CD14-positive monocyte (primary cell): ENCODE results near the gene CCDC92B. TPM values are rescaled to one million over a fixed set of nuclear protein-coding genes. Genes with fewer than 3 reads are reported as not detected.

Source experiments
- DNase-seq, 3 donors: peaks; one replicate each; pipeline ENCODE4 v3.0.0-alpha.2; 2011 to 2022
- H2AFZ ChIP-seq: 2 replicates; pipeline ENCODE4 v1.6.0; 2012; ENCODE audit warnings: mild to moderate bottlenecking, low read depth, low read length, inconsistent platforms; ENCODE audit not compliant: insufficient read depth, poor library complexity, severe bottlenecking
- H3K27ac ChIP-seq, 2 donors: 1 replicate in 1 of 2; 2 replicates in 1 of 2; pipeline ENCODE4 v1.5.1; 2012 to 2013; ENCODE audit warnings: low read length in 2 of 2, control low read depth in 1 of 2, inconsistent platforms in 1 of 2, low read depth in 1 of 2, mild to moderate bottlenecking in 1 of 2
- H3K27me3 ChIP-seq, 2 donors: one replicate each; pipeline versions ENCODE4 v1.6.0 to v1.6.1; 2011 to 2013; ENCODE audit warnings: low read length in 2 of 2; ENCODE audit not compliant: control insufficient read depth in 2 of 2, insufficient read depth in 2 of 2
- H3K36me3 ChIP-seq, 2 donors: replicated peaks in 1 of 2; 1 replicate in 1 of 2; 2 replicates in 1 of 2; pipeline versions ENCODE4 v1.5.1 to v1.6.1; 2012 to 2013; ENCODE audit warnings: low read length in 2 of 2, control low read depth in 1 of 2, inconsistent platforms in 1 of 2, mild to moderate bottlenecking in 1 of 2; ENCODE audit not compliant: insufficient read depth in 2 of 2, control insufficient read depth in 1 of 2
- H3K4me1 ChIP-seq, 2 donors: 1 replicate in 1 of 2; 2 replicates in 1 of 2; pipeline versions ENCODE4 v1.5.1 to v1.6.1; 2012 to 2013; ENCODE audit warnings: low read length in 2 of 2, control low read depth in 1 of 2, inconsistent platforms in 1 of 2, mild to moderate bottlenecking in 1 of 2, moderate library complexity in 1 of 2; ENCODE audit not compliant: insufficient read depth in 2 of 2, control insufficient read depth in 1 of 2
- H3K4me2 ChIP-seq: replicated peaks from 2 replicates; pipeline ENCODE3; 2012; ENCODE audit warnings: low read length, moderate library complexity, mild to moderate bottlenecking; ENCODE audit not compliant: poor library complexity, severe bottlenecking; ENCODE audit errors: extremely low read depth
- H3K4me3 ChIP-seq, 3 experiments: fragments of 200-600 bp in 1 of 3; sonication (generic) in 1 of 3; replicated peaks in 1 of 3; 1 replicate in 2 of 3; 2 replicates in 1 of 3; pipeline ENCODE4 v1.5.1; 2011 to 2013; ENCODE audit warnings: low read length in 3 of 3, mild to moderate bottlenecking in 3 of 3, control low read depth in 2 of 3, low read depth in 2 of 3, inconsistent platforms in 1 of 3, moderate library complexity in 1 of 3
- H3K79me2 ChIP-seq: 2 replicates; pipeline ENCODE4 v1.6.0; 2012; ENCODE audit warnings: mild to moderate bottlenecking, control low read depth, inconsistent platforms, low read length, moderate library complexity; ENCODE audit not compliant: insufficient read depth
- H3K9ac ChIP-seq: 2 replicates; pipeline ENCODE4 v1.6.0; 2017; ENCODE audit warnings: low read length, mild to moderate bottlenecking; ENCODE audit not compliant: insufficient read depth, poor library complexity, severe bottlenecking
- H3K9me3 ChIP-seq, 2 donors: replicated peaks in 1 of 2; 1 replicate in 1 of 2; 2 replicates in 1 of 2; pipeline versions ENCODE4 v1.5.1 to v1.6.1; 2012 to 2013; ENCODE audit warnings: low read length in 2 of 2, control low read depth in 1 of 2; ENCODE audit not compliant: control insufficient read depth in 1 of 2, insufficient read depth in 1 of 2
- H4K20me1 ChIP-seq: 2 replicates; pipeline ENCODE4 v1.6.0; 2012; ENCODE audit warnings: mild to moderate bottlenecking, low read length, control low read depth, moderate library complexity; ENCODE audit not compliant: insufficient read depth
- H3K27ac Mint-ChIP-seq, 7 donors: one replicate each; pipeline ENCODE4 v1.8.0; 2020; ENCODE audit warnings: mild to moderate bottlenecking in 7 of 7, mixed read lengths in 7 of 7, moderate library complexity in 6 of 7, inconsistent platforms in 2 of 7
- H3K27me3 Mint-ChIP-seq, 3 donors: one replicate each; pipeline ENCODE4 v1.8.0; 2021 to 2022; ENCODE audit warnings: low read depth in 3 of 3, mild to moderate bottlenecking in 3 of 3, mixed read lengths in 3 of 3, moderate library complexity in 3 of 3, inconsistent platforms in 1 of 3
- H3K36me3 Mint-ChIP-seq, 2 donors: one replicate each; pipeline ENCODE4 v1.8.0; 2020; ENCODE audit warnings: mixed read lengths in 2 of 2, inconsistent platforms in 1 of 2, mild to moderate bottlenecking in 1 of 2
- H3K4me1 Mint-ChIP-seq: one replicate; pipeline ENCODE4 v1.8.0; 2020; ENCODE audit warnings: mild to moderate bottlenecking, mixed read lengths
- H3K4me3 Mint-ChIP-seq, 2 donors: one replicate each; pipeline ENCODE4 v1.8.0; 2020; ENCODE audit warnings: mild to moderate bottlenecking in 2 of 2, mixed read lengths in 2 of 2, moderate library complexity in 1 of 2
- H3K9me3 Mint-ChIP-seq, 7 donors: one replicate each; pipeline ENCODE4 v1.8.0; 2020 to 2022; ENCODE audit warnings: mixed read lengths in 7 of 7, mild to moderate bottlenecking in 6 of 7, moderate library complexity in 6 of 7, inconsistent platforms in 2 of 7
- CTCF ChIP-seq: fragments of 200-600 bp; IDR thresholded peaks from one replicate; pipeline ENCODE4 v1.8.0; 2022; ENCODE audit warnings: antibody characterized with exemption, mild to moderate bottlenecking
- WGBS: methylation state at CpG from one replicate; pipeline ENCODE4 v1.1.5; 2013; ENCODE audit warnings: missing lambda C conversion rate; ENCODE audit not compliant: insufficient coverage; 5-methylcytosine and 5-hydroxymethylcytosine counted together
- intact Hi-C, 2 donors: fragments of 100-400 bp; cut with micrococcal nuclease; formaldehyde crosslinking; loops; one replicate each; pipeline versions ENCODE4 v1.15.0 to v1.15.1; 2023
- polyA plus RNA-seq, 3 donors: library from polyadenylated mRNA; depleted of rRNA in 1 of 3; unstranded in 2 of 3; stranded (reverse) in 1 of 3; fragments of 300-500 nt in 2 of 3; fragments of >200 nt in 1 of 3; fragmentation: Illumina TruSeq in 2 of 3; gene quantifications; 1 replicate in 2 of 3; 2 replicates in 1 of 3; pipeline ENCODE4 v1.2.3, GENCODE V29; 2012 to 2021

Gene CCDC92B
- polyA plus RNA-seq, 3 donors, result not detected

GRCh38 chr17:2701161-2701995, 48.1 kb downstream of the CCDC92B start:
- intact Hi-C loops, result no loop called here
- Mint-ChIP-seq H3K4me3 (no peak overlapping the region), H3K27me3 (no peaks in the 10 kb centered on the region), H3K9me3 (no peaks in the 10 kb centered on the region), H3K36me3 (peaks cover 56 to 78% of the 10 kb centered on the region in 2 donors), H3K4me1 (no peaks in the 10 kb centered on the region), H3K27ac (no peak overlapping the region)
- DNase-seq, result no peak
- Histone ChIP-seq H3K27ac (no peak overlapping the region), H3K36me3 (peaks cover 70 to 80% of the 10 kb centered on the region in 2 donors), H3K27me3 (no peaks in the 10 kb centered on the region), H3K9me3 (no peaks in the 10 kb centered on the region), H3K9ac (no peak overlapping the region), H3K79me2 (peaks cover 18% of the 10 kb centered on the region), H3K4me1 (no peaks in the 10 kb centered on the region), H3K4me3 (no peak overlapping the region), H4K20me1 (peaks cover 23% of the 10 kb centered on the region), H2AFZ (no peak overlapping the region), H3K4me2 (no peak overlapping the region)
- TF ChIP-seq CTCF, result no peak
- 98% methylated on average over 40 of the region's 41 CpGs for WGBS

GRCh38 chr17:2700491-2701141, 48.8 kb downstream of the CCDC92B start:
- H2AFZ ChIP-seq, result no peak overlapping the region
- intact Hi-C loops, result no loop called here
- Mint-ChIP-seq H3K36me3 (peaks cover 56 to 81% of the 10 kb centered on the region in 2 donors), H3K4me1 (no peaks in the 10 kb centered on the region), H3K27ac (no peak overlapping the region), H3K9me3 (no peaks in the 10 kb centered on the region), H3K27me3 (no peaks in the 10 kb centered on the region), H3K4me3 (no peak overlapping the region)
- 93% methylated on average over 26 of the region's 27 CpGs for WGBS
- H3K27me3 ChIP-seq, result no peaks in the 10 kb centered on the region
- H3K4me2 ChIP-seq, result no peak overlapping the region
- H3K4me1 ChIP-seq, result no peaks in the 10 kb centered on the region
- peaks cover 77 to 88% of the 10 kb centered on the region in 2 donors for H3K36me3 ChIP-seq
- H3K4me3 ChIP-seq, result no peak overlapping the region
- no peaks in the 10 kb centered on the region for H3K9me3 ChIP-seq
- peaks cover 15% of the 10 kb centered on the region for H4K20me1 ChIP-seq
- peaks cover 10% of the 10 kb centered on the region for H3K79me2 ChIP-seq
- TF ChIP-seq CTCF, result no peak
- no peak overlapping the region for H3K27ac ChIP-seq
- no peak for DNase-seq
- no peak overlapping the region for H3K9ac ChIP-seq
